Measurements from ENCODE around the gene TTYH2.

TTYH2 gene

DNA sequence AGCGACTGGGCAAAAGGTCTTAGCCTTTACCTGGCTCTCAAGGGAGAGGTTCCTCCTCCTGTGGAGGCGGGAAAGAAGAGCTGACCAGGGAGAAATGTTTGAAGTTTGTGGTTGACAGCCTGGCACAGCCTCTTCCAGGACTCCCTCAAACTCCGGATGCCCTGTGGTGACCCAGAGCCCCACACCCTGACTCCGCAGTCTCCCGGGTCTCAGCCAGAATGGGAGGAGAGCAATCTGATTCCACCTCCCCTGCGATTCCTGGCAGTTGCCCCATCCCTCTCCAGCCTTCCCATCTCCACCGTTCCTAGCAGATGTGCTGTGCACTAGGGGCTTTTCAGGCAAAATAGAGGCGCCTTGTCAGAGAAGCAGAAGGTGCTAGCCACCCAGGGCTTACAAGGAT lies 55.2 kb downstream of the TTYH2 start:
- no peak overlapping the region for H3K4me3 ChIP-seq (replicated peaks in 1 of 2; ENCODE audit: low read depth in 2 of 2, low read length in 2 of 2)
- TF ChIP-seq, protein P1, sequence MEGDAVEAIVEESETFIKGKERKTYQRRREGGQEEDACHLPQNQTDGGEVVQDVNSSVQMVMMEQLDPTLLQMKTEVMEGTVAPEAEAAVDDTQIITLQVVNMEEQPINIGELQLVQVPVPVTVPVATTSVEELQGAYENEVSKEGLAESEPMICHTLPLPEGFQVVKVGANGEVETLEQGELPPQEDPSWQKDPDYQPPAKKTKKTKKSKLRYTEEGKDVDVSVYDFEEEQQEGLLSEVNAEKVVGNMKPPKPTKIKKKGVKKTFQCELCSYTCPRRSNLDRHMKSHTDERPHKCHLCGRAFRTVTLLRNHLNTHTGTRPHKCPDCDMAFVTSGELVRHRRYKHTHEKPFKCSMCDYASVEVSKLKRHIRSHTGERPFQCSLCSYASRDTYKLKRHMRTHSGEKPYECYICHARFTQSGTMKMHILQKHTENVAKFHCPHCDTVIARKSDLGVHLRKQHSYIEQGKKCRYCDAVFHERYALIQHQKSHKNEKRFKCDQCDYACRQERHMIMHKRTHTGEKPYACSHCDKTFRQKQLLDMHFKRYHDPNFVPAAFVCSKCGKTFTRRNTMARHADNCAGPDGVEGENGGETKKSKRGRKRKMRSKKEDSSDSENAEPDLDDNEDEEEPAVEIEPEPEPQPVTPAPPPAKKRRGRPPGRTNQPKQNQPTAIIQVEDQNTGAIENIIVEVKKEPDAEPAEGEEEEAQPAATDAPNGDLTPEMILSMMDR (IDR thresholded peaks at IDR 0.05; ENCODE audit: low read depth, low read length): no peak
- DNase-seq (ENCODE audit: low read depth in 2 of 2): peak in 1 of 2 donors; percentile 11

DNA sequence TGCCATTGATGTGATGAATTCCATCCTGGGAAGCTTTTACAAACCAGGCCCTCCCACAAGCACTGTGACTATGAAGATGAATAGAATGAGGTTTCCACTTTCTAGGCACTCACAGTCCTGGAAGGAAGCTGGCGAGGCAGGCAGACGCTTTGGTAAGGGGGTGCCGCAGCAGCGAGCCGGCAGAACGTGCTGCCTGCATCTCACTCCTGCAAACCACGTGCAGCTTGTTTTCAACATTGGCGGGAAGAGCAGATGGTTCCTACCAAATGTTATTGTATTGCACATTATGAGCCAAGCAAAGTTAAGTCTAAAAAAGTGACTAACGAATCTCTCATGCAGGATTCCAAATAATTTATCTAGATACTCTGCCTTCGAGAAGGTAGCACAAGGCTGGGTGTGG lies 57.0 kb downstream of the TTYH2 start:
- TF ChIP-seq, protein P1 (IDR thresholded peaks at IDR 0.05; ENCODE audit: low read depth, low read length): no peak
- H3K4me3 ChIP-seq (replicated peaks in 1 of 2; ENCODE audit: low read depth in 2 of 2, low read length in 2 of 2): no peak overlapping the region
- DNase-seq (ENCODE audit: low read depth in 2 of 2): peak in 1 of 2 donors; percentile 21

DNA sequence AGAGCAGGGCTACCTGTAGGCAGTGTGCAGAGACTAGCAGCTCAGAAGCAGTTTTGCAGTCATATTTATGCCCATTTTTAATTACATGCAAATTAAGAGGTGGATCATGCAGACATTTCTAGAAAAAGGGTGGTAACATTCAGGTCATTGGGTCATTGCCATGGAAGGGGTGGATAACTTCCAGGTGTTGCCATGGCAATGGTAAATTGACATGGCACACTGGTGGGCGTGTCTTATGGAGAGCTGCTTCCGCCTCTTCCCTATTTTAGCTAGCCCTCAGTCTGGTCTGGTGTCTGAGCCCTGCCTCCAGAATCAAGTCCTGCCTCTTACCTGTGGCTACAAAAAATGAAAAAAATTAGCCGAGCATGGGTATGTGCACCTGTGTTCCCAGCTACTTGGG lies 57.9 kb downstream of the TTYH2 start:
- DNase-seq (ENCODE audit: low read depth in 2 of 2): no peak
- no peak overlapping the region for H3K4me3 ChIP-seq (replicated peaks in 1 of 2; ENCODE audit: low read depth in 2 of 2, low read length in 2 of 2)
- TF ChIP-seq, protein P1 (IDR thresholded peaks at IDR 0.05; ENCODE audit: low read depth, low read length): no peak

DNA sequence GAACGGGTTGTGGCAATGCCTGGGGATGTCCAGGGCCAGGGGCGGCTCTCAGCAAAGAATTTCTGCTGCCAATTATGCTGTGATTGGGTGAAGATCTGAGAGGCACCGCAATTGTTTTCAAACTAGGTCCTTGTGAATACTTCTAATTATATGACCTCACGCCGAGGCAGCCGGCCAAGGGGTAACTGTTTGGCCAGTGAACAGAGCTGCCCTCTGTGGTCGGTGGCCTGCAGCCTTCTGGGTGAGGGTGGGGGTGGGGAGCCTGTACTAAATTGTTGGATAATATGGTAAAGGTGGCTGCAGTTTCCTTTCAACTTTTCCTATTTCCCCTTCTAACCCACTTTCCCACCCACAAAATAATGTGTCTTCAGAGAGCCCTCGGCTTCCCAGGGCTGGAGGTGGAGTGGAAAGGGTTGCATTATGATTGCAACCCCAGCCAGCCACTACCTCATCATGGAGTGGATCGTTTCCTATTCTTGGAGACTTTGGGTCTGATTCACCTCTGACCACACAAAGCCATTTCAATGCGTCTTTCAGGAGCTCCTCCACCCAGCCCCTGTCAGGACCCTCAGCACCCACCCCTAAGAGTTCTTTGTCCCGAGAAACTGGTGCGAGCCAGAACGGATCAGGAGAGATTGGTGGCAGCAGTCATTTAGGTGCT lies 58.7 kb downstream of the TTYH2 start:
- TF ChIP-seq, protein P1 (IDR thresholded peaks at IDR 0.05; ENCODE audit: low read depth, low read length): no peak
- no peak overlapping the region for H3K4me3 ChIP-seq (replicated peaks in 1 of 2; ENCODE audit: low read depth in 2 of 2, low read length in 2 of 2)
- DNase-seq (ENCODE audit: low read depth in 2 of 2): peak in 1 of 2 donors; percentile 27

DNA sequence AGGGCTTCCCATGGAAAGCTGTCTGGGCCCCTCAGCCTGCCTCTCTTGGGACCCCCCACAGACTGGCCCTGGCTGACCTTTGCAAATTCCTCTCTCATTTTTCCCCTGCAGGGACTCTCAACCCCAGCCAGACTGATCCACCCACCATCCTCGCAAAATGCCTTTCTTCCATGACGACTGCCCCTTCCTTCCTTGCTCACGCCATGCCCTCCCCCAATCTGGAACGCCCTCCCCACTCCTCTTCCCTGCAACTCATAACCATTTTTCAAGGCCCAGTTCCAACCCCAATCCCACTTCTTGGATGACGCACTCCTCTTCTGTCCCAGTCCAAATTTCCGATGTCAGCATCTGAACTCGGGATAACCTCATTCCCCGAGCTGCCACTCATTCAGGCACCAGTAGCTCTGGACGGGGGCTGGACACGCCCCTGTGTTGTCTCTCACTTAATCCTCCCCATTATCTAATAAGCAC lies 59.4 kb downstream of the TTYH2 start:
- no peak overlapping the region for H3K4me3 ChIP-seq (replicated peaks in 1 of 2; ENCODE audit: low read depth in 2 of 2, low read length in 2 of 2)
- peak in 1 of 2 donors; percentile 78 for DNase-seq (ENCODE audit: low read depth in 2 of 2)
- TF ChIP-seq, protein P1 (IDR thresholded peaks at IDR 0.05; ENCODE audit: low read depth, low read length): no peak

DNA sequence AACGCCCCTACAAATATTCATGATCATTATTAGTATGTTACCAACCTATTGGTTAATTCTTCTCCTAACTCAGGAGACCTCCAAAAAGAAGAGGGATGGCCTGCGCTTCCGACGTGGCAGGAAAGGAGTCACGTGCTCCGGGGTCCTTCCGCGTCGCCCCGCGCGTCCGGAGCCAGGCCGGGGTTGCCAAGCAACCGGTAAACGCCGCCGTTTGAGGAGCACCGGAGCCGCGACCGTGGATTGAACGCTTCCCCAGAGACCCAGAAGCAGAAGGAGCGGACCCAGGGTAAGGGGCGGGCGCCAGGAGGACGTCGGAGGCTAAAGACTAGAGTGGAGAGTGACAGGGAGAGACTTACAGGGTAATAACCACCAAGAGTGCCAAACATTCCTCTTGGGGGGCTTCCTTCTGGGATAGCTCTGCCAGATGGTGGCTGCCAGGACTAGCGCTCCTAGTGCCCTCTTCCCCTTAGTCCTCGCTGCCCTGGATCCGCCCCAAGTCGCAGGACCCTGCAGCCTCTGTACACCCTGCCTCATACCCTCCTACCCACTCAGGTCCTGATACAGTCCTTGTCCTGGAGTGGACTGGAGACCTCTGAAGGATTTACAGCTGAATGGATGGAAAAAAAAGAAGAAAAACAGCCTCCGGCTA lies 60.8 kb downstream of the TTYH2 start, which contains the start of gene DNAI2:
TSS of gene DNAI2 (plus strand) at position 175 of the 649 bp plus-strand sequence. CDS start 7,584 bp downstream, outside the sequence.
- H3K4me3 ChIP-seq (replicated peaks in 1 of 2; ENCODE audit: low read depth in 2 of 2, low read length in 2 of 2): no peak within 1 kb of the TSS
- no peak for DNase-seq (ENCODE audit: low read depth in 2 of 2)

More for the DNA sequence above, 60.8 kb downstream of the TTYH2 start, which contains the start of gene DNAI2:
- TF ChIP-seq, protein P1 (IDR thresholded peaks at IDR 0.05; ENCODE audit: low read depth, low read length): no peak

Measured in cardiac fibroblast (primary cell).